Activated CD8-positive, alpha-beta T cell treated with anti-CD3 and anti-CD28 coated beads for 36 hours (primary cell): Measurements from ENCODE around the gene ERICH3. TPM values are rescaled to one million over a fixed set of nuclear protein-coding genes. Genes with fewer than 3 reads are reported as not detected.

Source experiments
- ATAC-seq: fragments of 200-7000 bp; cut with Tn5 transposase; one replicate; pipeline ENCODE4 v1.10.0; 2021; ENCODE audit warnings: mild to moderate bottlenecking, moderate library complexity
- CTCF ChIA-PET: fragments of 350-600 bp; sonication (Branson Sonifier 250); formaldehyde crosslinking; loops from one replicate; lab custom pipeline; 2021; ENCODE audit warnings: antibody characterized with exemption; lab: Charles Lee
- POLR2A ChIA-PET: fragments of 350-600 bp; sonication (Branson Sonifier 250); formaldehyde crosslinking; loops from one replicate; lab custom pipeline; 2021; ENCODE audit warnings: antibody characterized with exemption; lab: Charles Lee
- DNase-seq: peaks from one replicate; pipeline ENCODE4 v3.0.0-alpha.2; 2020
- H3K27ac Mint-ChIP-seq: one replicate; pipeline ENCODE4 v1.8.0; 2021; ENCODE audit warnings: mild to moderate bottlenecking, mixed read lengths
- H3K27me3 Mint-ChIP-seq: one replicate; pipeline ENCODE4 v1.8.0; 2021; ENCODE audit warnings: mixed read lengths
- H3K36me3 Mint-ChIP-seq: one replicate; pipeline ENCODE4 v1.8.0; 2021; ENCODE audit warnings: low read depth, mixed read lengths
- H3K4me1 Mint-ChIP-seq: one replicate; pipeline ENCODE4 v1.8.0; 2021; ENCODE audit warnings: low read depth, mixed read lengths
- H3K4me3 Mint-ChIP-seq: one replicate; pipeline ENCODE4 v1.8.0; 2021; ENCODE audit warnings: mild to moderate bottlenecking, moderate library complexity, mixed read lengths
- H3K9me3 Mint-ChIP-seq: one replicate; pipeline ENCODE4 v1.8.0; 2021; ENCODE audit warnings: mixed read lengths
- CTCF ChIP-seq: fragments of 200-600 bp; IDR thresholded peaks from one replicate; pipeline ENCODE4 v1.8.0; 2022; ENCODE audit warnings: antibody characterized with exemption, mild to moderate bottlenecking
- intact Hi-C: fragments of 100-400 bp; cut with micrococcal nuclease; formaldehyde crosslinking; loops from one replicate; pipeline ENCODE4 v1.10.0; 2022
- total RNA-seq, 2 experiments: library from RNA; stranded (reverse); gene quantifications; one replicate each; pipeline ENCODE4 v1.2.3, GENCODE V29; 2021

ERICH3 gene
- total RNA-seq, 2 experiments from 2014 or later: not detected

GRCh38 chr1:74699331-74699730 is 25.7 kb upstream of the ERICH3 start:
- intact Hi-C loops: no loop called here
- DNase-seq (no peak), ATAC-seq (no peak)
- CTCF ChIA-PET: interaction anchor here (0.9 to 2.5 kb wide), 2 partner anchors 9 to 10 kb away, joined by 3 to 13 read pairs; no protein-coding TSS in a partner anchor
- H3K27me3 Mint-ChIP-seq: no peaks in the 10 kb centered on the region
- TF ChIP-seq CTCF: no peak
- no peaks in the 10 kb centered on the region for H3K4me1 Mint-ChIP-seq
- no peak overlapping the region for H3K27ac Mint-ChIP-seq
- peaks cover 7% of the 10 kb centered on the region for H3K36me3 Mint-ChIP-seq
- H3K4me3 Mint-ChIP-seq: no peak overlapping the region
- POLR2A ChIA-PET: no interaction called here
- no peaks in the 10 kb centered on the region for H3K9me3 Mint-ChIP-seq

- Mint-ChIP-seq H3K4me3 (no peak overlapping the region), H3K27ac (no peak overlapping the region), H3K36me3 (no peaks in the 10 kb centered on the region), H3K4me1 (no peaks in the 10 kb centered on the region), H3K27me3 (no peaks in the 10 kb centered on the region), H3K9me3 (no peaks in the 10 kb centered on the region)
- DNase-seq: no peak
- ChIA-PET CTCF (no interaction called here), POLR2A (no interaction called here)
- TF ChIP-seq CTCF: no peak
- intact Hi-C loops: no loop called here
- ATAC-seq: no peak
Measured at GRCh38 chr1:74697832-74698231, 24.2 kb upstream of the ERICH3 start.

GRCh38 chr1:74693473-74693872 is 19.9 kb upstream of the ERICH3 start:
- H3K9me3 Mint-ChIP-seq: no peaks in the 10 kb centered on the region
- H3K36me3 Mint-ChIP-seq: no peaks in the 10 kb centered on the region
- no peak for ATAC-seq
- ChIA-PET CTCF (no interaction called here), POLR2A (no interaction called here)
- H3K27me3 Mint-ChIP-seq: peaks cover 2% of the 10 kb centered on the region
- no peak overlapping the region for H3K4me3 Mint-ChIP-seq
- no peak overlapping the region for H3K27ac Mint-ChIP-seq
- TF ChIP-seq CTCF: no peak
- H3K4me1 Mint-ChIP-seq: no peaks in the 10 kb centered on the region
- no peak for DNase-seq
- intact Hi-C loops: no loop called here

- Mint-ChIP-seq H3K27ac (no peak overlapping the region), H3K4me1 (no peaks in the 10 kb centered on the region), H3K27me3 (peaks cover 2% of the 10 kb centered on the region), H3K4me3 (no peak overlapping the region), H3K36me3 (no peaks in the 10 kb centered on the region), H3K9me3 (no peaks in the 10 kb centered on the region)
- CTCF ChIA-PET: interaction anchor here (0.6 to 4.0 kb wide), 7 partner anchors 10 to 76 kb away, joined by 3 to 13 read pairs (median 9); no protein-coding TSS in a partner anchor
- ATAC-seq (no peak), DNase-seq (no peak)
- intact Hi-C loops: no loop called here
- no peak for TF ChIP-seq CTCF
- POLR2A ChIA-PET: no interaction called here
Measured at GRCh38 chr1:74690909-74691308, 17.3 kb upstream of the ERICH3 start.

GRCh38 chr1:74690364-74690696 is 16.7 kb upstream of the ERICH3 start:
- H3K9me3 Mint-ChIP-seq: no peaks in the 10 kb centered on the region
- no peaks in the 10 kb centered on the region for H3K4me1 Mint-ChIP-seq
- H3K27ac Mint-ChIP-seq: no peak overlapping the region
- no peak for ATAC-seq
- no peak overlapping the region for H3K4me3 Mint-ChIP-seq
- no peaks in the 10 kb centered on the region for H3K36me3 Mint-ChIP-seq
- DNase-seq: no peak
- intact Hi-C loops: no loop called here
- no peak for TF ChIP-seq CTCF
- POLR2A ChIA-PET: no interaction called here
- peaks cover 2% of the 10 kb centered on the region for H3K27me3 Mint-ChIP-seq
- CTCF ChIA-PET: interaction anchor here (0.6 to 4.0 kb wide), 16 partner anchors 10 to 187 kb away, joined by 3 to 13 read pairs (median 6); no protein-coding TSS in a partner anchor
